H1 (cell line): ENCODE data around the gene LANCL3.

Experiments
- CEBPB ChIP-seq: IDR thresholded peaks from 2 replicates; pipeline ENCODE4 v1.6.1; 2012; ENCODE audit warnings: low read depth, low read length
- KDM1A ChIP-seq: fragments of 200-600, 300-600 bp; sonication (generic); IDR thresholded peaks from 2 replicates; pipeline ENCODE4 v1.7.1; 2016; ENCODE audit warnings: mild to moderate bottlenecking, low read length, borderline replicate concordance
- POLR2AphosphoS5 ChIP-seq: IDR thresholded peaks from 2 replicates; pipeline ENCODE4 v1.6.1; 2011; ENCODE audit warnings: low read depth, low read length
- RNF2 ChIP-seq: fragments of 200-900, 300-1000 bp; sonication (generic); IDR thresholded peaks from 2 replicates; pipeline ENCODE4 v1.7.1; 2016; ENCODE audit warnings: borderline replicate concordance, low read depth, mild to moderate bottlenecking, antibody characterized with exemption, low read length; ENCODE audit not compliant: poor library complexity, severe bottlenecking; ENCODE audit errors: missing control alignments
- YY1 ChIP-seq: IDR thresholded peaks from 2 replicates; pipeline ENCODE4 v1.6.1; 2011; ENCODE audit warnings: low read depth, mild to moderate bottlenecking, low read length
- TF ChIP-seq, protein P1 (sequence below), 3 experiments: IDR thresholded peaks; 1 replicate in 2 of 3; 2 replicates in 1 of 3; pipeline versions ENCODE4 v1.5.1 to v1.6.1; 2011; ENCODE audit warnings: low read length in 3 of 3, mild to moderate bottlenecking in 3 of 3, inconsistent platforms in 2 of 3, low read depth in 1 of 3, moderate library complexity in 1 of 3; ENCODE audit not compliant: insufficient read depth in 1 of 3; ENCODE audit errors: control extremely low read depth in 1 of 3

DNA sequence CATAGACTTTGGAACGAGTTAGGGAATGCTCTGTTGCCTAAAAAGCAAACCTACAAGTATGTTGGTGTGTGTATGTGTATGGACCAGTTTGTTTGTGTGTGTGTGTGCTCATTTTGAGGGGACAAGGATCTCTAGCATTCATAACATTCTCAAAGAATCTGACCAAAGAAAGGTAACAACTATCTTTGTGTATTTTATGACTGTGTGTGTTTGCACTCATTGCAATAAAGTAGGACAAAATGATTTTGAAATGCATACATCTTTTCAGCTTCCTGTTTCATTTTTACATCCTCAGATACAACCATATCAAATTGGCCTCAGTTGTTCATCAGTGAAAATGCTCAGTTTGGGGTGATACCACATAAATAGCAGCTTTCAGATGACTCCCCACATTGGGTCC is 105.8 kb downstream of the LANCL3 start:
- TF ChIP-seq YY1 (no peak), CEBPB (no peak), POLR2AphosphoS5 (no peak), RNF2 (no peak), KDM1A (no peak)
- TF ChIP-seq, protein P1, sequence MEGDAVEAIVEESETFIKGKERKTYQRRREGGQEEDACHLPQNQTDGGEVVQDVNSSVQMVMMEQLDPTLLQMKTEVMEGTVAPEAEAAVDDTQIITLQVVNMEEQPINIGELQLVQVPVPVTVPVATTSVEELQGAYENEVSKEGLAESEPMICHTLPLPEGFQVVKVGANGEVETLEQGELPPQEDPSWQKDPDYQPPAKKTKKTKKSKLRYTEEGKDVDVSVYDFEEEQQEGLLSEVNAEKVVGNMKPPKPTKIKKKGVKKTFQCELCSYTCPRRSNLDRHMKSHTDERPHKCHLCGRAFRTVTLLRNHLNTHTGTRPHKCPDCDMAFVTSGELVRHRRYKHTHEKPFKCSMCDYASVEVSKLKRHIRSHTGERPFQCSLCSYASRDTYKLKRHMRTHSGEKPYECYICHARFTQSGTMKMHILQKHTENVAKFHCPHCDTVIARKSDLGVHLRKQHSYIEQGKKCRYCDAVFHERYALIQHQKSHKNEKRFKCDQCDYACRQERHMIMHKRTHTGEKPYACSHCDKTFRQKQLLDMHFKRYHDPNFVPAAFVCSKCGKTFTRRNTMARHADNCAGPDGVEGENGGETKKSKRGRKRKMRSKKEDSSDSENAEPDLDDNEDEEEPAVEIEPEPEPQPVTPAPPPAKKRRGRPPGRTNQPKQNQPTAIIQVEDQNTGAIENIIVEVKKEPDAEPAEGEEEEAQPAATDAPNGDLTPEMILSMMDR (IDR thresholded peaks at IDR 0.05; ENCODE audit: control extremely low read depth in 1 of 3, insufficient read depth in 1 of 3, low read depth in 1 of 3, low read length in 3 of 3): no peak
